IPS-18c (cell line): Measurements from ENCODE around the gene KCNH6.

Experiments
- H3K4me3 ChIP-seq: 2 replicates; pipeline ENCODE4 v1.7.0; 2013; ENCODE audit warnings: low read depth, mild to moderate bottlenecking, low read length, moderate library complexity; ENCODE audit not compliant: insufficient read depth
- H3K9me3 ChIP-seq: one replicate; pipeline ENCODE4 v1.6.1; 2013; ENCODE audit warnings: mild to moderate bottlenecking, low read length, moderate library complexity; ENCODE audit not compliant: control insufficient read depth, insufficient read depth

Gene KCNH6

DNA sequence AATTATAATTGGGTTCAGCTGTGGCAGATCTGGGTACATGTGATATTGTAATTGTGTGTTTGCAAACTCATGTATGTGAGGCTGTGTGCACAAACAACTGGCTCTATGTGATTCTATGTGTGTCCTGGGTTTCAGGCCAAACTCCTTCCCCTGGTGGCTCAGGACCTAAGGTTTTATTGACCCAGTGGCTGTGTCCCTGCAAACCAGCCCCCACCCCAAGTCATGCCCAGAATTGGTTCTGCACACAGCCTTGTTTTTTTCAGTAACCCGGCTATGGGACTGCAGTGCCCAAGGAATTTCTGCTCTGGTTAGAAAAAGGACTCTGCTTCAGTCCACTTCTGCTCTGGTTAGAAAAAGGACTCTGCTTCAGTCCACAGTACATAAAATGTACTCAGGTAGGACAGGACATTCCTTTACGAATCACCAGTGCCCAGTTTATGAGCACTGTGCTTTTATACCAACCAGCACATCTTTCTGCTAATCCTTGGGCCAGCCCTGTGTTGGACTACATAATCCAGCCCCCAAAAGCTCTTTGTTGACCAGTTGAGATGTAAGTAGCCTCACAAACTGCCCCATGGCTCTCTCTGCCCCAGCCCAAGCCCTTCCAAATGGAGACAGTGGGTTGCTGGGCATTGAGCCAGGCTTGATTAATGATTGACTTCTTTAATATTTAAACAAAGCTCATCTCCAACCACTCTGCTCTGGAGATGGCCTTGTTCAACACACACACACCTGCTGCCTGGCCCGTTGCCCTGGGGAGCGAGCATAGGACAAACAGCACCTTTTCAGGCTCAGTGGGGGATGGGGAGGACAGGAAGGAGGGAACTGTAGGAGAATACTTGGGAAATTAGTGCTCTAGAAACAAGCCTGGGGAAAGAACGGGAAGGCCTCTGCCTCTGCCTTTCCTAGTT is 2.9 kb upstream of the KCNH6 start:
- Histone ChIP-seq H3K4me3 (no peak overlapping the region), H3K9me3 (no peaks in the 10 kb centered on the region)

DNA sequence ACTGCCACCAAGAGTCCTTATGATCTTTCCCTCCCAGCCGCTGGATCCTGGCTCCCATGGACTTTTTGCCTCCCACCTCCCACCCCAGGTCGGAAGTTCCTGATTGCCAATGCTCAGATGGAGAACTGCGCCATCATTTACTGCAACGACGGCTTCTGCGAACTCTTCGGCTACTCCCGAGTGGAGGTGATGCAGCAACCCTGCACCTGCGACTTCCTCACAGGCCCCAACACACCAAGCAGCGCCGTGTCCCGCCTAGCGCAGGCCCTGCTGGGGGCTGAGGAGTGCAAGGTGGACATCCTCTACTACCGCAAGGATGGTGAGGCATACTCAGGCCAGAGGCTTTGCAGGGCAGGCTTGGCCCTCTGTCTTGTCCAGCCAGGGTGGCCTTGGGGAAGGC is 893 bp downstream of the KCNH6 start:
- Histone ChIP-seq H3K9me3 (peaks cover 2% of the 10 kb centered on the region), H3K4me3 (no peak overlapping the region)

DNA sequence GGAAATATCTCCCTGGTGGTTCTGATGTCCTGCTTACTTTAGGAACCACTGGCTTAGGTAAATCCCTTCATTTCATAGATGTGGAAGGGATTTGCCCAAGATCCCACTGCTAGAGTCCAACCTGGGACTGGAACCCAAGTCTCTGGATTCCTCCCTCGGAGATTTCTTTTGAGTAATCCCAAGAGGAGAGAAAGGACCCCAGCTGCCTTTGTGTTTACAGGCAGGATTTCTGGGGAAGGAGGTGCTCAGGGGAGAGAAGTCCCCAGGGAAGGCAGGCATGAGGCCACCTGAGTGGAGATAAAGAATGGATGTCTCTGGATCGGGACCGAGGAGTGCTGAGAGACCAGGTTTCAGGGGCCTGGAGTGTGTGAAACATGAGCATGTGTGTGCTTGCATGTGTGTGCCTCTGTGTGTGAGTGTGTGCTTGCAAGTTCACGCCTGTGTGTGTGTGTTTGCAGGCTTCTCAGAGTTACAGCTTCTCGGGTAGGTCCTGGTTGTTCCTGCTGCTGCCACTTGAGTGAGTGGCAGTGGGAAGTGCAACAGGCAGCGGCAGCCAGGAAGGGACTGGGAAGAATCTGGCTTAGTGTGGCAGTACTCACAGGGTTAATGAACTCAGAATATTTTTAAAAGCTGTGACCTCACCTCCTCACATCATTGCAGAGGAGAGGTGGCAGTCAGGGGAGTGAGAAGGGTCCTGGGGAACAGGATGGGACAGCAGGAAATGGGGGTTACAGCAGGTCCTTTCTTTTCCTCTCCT is 2.2 kb downstream of the KCNH6 start:
- H3K4me3 ChIP-seq = no peak overlapping the region
- peaks cover 2% of the 10 kb centered on the region for H3K9me3 ChIP-seq

DNA sequence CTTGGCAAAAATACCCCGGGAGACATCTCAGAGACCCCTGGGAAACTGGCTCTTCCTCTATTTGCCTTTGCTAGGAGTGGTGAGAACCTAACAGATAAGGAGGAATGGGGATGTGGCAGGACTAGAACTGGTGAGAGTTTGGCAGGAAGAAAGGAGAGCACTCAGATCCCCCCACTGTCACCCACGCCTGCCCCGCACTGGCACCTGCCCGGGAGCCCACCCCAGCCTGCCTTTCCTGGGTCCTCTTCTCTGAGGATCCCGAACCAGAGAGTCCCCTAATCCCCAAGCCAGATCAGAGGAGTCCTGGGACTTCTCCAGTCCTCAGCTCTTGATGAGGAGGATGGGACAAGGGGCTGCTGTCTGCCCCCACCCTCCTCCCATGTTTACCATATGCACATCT is 3.7 kb downstream of the KCNH6 start:
- Histone ChIP-seq H3K9me3 (peaks cover 2% of the 10 kb centered on the region), H3K4me3 (no peak overlapping the region)

DNA sequence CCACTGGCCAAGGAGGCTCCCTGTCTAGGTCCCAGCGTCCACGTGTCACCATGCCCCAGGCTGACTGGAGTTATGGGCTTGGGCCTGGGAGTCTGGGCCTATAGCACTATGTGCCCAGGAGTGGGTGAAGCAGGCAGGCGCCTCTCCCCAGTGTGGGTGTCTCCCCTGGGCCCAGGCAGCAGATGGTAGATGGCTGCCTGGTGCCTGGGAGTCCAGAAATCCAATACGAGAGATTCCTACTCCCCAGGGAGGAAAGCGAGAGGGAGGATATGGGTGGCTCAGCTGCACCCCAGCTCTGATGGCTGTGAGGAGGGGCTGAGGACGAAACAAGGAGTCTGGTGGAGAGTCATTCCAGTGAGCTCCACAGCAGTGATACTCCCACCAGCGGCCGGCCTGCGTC is 5.0 kb downstream of the KCNH6 start:
- H3K4me3 ChIP-seq = no peak overlapping the region; the same call in 1 of the 2 replicates
- H3K9me3 ChIP-seq = peaks cover 2% of the 10 kb centered on the region

DNA sequence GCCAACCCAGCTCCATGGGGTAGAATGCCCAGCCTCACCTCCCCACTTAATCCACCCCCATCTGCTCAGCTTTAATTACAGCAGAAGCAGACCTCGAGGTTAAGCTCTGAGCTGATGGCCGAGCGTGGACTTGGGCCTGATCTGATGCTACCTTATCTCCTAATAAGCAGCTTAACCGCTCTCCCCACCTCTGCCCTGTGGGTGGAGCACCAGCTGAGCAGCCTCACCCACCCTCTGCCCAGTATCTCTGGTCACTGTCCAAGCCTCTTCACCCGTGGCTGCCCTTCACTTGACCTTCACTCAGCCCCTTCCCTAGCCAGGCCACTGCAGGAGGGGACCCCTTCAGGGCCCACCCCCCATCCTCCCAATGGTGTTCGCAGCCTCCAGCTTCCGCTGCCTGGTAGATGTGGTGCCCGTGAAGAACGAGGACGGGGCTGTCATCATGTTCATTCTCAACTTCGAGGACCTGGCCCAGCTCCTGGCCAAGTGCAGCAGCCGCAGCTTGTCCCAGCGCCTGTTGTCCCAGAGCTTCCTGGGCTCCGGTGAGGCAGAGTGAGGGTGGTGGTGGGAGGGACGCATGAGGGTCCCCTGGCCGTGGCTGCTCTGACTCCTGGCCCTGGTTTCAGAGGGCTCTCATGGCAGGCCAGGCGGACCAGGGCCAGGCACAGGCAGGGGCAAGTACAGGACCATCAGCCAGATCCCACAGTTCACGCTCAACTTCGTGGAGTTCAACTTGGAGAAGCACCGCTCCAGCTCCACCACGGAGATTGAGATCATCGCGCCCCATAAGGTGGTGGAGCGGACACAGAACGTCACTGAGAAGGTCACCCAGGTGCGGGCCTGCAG is 6.8 kb downstream of the KCNH6 start:
- Histone ChIP-seq H3K9me3 (peaks cover 2% of the 10 kb centered on the region), H3K4me3 (no peak overlapping the region)

DNA sequence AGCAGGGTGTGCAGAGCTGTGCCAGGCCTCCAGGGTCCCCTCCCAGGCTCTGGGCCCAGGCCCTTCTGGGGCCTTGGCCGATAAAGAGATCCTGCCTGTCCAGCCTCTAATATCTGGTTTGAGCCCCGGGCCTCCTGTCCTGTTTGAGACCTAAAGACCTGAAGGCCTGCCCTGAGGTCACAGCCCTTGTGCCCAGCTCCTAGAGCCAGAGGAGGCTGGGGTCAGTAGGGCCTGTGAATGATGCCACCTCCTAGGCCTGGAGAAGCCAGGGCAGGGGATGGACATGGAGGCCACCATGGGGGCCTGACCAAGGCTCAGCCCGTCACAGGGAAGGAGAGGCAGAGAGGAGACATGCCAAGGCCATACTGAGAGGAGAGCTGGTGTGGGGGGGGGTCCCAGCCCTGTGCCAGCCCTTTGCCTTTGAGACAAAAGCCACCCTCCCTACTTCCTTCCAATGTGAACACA is 7.4 kb downstream of the KCNH6 start:
- H3K4me3 ChIP-seq = no peak overlapping the region
- peaks cover 2% of the 10 kb centered on the region for H3K9me3 ChIP-seq

DNA sequence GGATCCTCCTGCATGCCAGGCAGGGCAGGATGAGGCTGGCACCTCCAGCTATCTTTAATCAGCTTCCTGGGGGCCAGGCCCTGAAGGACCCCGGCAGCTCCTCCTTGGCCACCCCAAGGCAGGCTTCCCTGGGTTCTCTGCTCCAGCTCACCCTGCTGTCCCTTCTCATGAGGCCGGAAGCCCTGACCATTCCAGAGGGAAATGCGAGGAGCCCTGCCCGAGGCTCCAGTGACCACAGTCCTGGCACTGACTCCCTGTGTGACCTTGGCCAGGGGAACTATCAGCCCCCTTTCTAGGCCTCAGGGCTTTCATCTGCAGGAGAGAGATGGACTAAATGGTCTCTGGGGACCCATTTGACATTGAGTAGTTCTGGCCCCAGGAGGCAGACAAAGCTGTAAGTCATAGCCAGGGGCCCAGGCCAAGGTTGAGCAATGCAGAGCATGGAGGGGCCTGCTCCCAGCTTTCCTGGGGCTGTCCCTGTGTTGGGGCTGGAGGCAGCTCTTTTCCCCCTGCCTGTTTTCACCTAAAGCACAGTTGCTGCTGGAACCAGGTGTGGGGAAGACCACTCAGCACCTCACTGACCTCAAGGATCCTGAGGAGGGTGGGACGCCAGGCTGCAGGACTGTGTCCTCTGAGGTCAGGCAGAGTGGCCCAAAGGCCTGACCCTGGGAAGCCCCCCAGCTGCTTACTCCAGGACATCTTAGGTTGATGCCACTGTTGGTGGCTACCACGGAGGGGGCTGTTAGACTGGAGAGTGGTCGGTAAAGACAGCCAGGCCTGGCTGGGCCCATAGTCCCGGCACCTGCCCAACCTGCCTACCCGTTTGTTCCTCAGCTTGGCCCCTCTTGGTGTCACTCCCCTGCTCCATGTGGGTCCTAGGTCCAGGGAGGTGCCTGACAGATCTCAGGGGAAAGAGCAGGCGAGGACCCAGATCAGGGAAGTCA is 8.1 kb downstream of the KCNH6 start:
- H3K4me3 ChIP-seq = no peak overlapping the region
- H3K9me3 ChIP-seq = peaks cover 2% of the 10 kb centered on the region

DNA sequence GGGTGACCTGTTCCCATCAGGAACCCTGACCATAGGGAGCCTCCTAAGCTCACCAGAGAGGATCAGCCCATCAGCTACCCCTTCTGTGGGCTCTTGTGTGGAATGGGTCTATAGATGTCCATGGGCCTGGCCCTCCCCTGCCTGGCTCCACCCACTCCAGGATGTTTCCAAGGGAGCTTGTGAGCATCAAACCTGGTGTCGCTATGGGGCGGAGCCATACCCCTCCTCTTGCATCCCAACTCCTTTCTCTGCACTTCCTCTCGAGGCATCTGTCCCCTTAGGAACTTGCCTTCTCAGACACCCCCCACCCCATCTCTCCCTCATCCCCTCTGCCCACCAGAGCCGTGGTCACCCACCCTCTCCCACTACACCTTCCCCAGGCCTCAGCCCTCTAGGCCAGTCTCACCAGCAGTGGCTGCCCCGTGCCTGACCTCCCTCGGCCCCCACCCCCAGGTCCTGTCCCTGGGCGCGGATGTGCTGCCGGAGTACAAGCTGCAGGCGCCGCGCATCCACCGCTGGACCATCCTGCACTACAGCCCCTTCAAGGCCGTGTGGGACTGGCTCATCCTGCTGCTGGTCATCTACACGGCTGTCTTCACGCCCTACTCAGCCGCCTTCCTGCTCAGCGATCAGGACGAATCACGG is 10.4 kb downstream of the KCNH6 start:
- H3K4me3 ChIP-seq = no peak overlapping the region
- H3K9me3 ChIP-seq = no peaks in the 10 kb centered on the region

DNA sequence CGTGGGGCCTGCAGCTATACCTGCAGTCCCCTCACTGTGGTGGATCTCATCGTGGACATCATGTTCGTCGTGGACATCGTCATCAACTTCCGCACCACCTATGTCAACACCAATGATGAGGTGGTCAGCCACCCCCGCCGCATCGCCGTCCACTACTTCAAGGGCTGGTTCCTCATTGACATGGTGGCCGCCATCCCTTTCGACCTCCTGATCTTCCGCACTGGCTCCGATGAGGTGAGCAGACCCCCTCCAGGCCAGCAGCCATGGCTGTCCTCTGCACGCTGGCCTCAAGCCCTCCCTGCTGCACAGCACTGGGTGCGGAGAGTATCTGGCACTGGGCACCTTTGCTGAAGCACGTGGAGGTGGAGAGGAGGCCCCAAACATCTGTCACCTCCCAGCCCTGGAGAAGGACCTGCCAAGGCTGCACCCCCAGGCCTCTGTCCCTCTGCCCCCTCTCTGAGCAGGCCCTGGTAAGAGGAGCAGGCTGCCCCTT is 11.0 kb downstream of the KCNH6 start:
- H3K4me3 ChIP-seq = no peak overlapping the region

DNA sequence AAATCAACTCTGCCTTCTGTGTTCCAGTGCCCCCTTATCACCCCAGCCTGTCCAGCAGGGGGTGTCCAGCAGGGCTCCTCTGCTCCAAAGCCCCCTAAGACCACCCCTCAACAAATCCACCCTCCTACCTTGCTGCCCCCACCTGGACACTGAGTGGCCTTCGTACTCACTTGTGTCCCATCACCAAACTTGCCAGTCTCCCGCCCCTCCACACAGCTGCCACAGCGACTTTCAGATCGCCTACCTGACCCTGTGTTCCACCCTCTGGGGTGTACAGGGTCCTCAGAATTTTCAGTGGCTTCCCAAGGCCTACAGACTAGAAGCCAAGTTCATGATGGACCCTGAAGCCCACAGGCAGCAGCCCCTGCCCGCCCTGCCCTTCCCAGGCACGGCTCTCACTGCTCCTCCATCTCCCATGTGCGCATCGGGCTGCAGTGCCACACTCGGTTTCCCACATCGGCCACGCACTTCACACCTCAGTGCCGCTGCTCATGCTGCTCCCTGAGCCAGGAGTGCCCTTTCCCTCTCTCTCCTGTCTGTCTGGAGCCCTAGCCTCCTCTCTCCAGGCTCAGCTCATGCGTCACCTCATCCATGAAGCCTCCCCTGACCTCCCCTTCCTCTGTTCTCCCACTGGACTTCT is 11.8 kb downstream of the KCNH6 start:
- H3K9me3 ChIP-seq = no peaks in the 10 kb centered on the region
- H3K4me3 ChIP-seq = no peak overlapping the region

More for the DNA sequence above, 11.0 kb downstream of the KCNH6 start:
- H3K9me3 ChIP-seq = no peaks in the 10 kb centered on the region

DNA sequence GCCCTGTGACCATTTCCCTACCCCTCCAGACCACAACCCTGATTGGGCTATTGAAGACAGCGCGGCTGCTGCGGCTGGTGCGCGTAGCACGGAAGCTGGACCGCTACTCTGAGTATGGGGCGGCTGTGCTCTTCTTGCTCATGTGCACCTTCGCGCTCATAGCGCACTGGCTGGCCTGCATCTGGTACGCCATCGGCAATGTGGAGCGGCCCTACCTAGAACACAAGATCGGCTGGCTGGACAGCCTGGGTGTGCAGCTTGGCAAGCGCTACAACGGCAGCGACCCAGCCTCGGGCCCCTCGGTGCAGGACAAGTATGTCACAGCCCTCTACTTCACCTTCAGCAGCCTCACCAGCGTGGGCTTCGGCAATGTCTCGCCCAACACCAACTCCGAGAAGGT is 12.5 kb downstream of the KCNH6 start:
- no peaks in the 10 kb centered on the region for H3K9me3 ChIP-seq
- H3K4me3 ChIP-seq = no peak overlapping the region

DNA sequence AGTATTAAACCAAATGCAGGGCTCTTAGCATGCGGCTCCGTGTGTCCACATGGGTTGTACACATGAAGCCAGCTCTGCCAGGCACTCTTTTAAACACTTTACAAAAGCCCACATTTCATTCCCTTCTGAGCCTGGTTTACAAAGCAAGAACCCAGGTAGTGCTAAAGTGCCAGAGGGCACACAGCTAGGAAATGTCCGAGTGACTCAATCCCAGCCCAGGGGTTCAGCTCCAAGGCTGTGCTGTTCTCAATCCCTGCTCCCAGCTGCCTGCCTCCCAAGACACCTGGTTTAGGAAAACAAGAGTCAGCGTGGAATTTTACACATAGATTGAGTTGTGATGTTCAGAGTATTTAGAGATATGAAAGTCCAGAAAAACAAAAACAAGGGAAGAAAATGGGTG is 13.8 kb downstream of the KCNH6 start:
- H3K9me3 ChIP-seq = no peaks in the 10 kb centered on the region
- no peak overlapping the region for H3K4me3 ChIP-seq

DNA sequence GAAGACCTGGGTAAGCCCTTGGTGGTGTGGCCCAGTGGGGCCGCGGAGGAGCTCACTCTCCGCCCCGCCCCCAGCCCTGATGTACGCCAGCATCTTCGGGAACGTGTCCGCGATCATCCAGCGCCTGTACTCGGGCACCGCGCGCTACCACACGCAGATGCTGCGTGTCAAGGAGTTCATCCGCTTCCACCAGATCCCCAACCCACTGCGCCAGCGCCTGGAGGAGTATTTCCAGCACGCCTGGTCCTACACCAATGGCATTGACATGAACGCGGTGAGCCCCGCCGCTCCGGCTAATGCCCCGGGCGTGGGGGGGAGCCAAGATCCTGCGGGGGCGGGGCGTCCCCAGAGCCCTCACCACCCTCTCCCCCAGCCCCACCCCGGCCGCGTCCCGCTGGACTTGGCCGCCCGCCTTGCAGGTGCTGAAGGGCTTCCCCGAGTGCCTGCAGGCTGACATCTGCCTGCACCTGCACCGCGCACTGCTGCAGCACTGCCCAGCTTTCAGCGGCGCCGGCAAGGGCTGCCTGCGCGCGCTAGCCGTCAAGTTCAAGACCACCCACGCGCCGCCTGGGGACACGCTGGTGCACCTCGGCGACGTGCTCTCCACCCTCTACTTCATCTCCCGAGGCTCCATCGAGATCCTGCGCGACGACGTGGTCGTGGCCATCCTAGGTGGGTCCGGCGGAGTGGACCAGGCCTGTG is 15.0 kb downstream of the KCNH6 start:
- Histone ChIP-seq H3K9me3 (no peaks in the 10 kb centered on the region), H3K4me3 (peak overlapping the region; percentile 38)
